ENCODE data around the gene SPSB1.

DNA sequence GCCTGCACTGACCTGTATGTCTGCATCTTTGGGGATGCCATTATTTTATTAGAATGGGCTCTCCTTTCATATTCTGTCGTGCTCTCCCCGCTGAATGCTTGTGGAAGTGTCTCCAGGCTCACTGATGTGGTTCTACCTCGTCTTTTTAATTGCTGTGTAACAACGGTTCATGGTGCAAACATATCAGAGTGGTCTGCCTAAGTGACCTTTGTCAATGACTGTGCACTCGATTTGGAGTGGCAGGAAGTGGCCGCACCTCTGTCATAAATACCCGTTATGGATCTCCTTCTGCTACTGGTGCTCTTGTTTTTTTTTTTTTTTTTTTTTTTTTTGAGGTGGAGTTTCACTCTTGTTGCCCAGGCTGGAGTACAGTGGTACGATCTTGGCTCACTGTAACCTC lies 38.3 kb downstream of the SPSB1 start:
- no peak for TF ChIP-seq NFE2L2 (IDR thresholded peaks at IDR 0.05; ENCODE audit: low read depth, low read length)
- TF ChIP-seq, protein P1, sequence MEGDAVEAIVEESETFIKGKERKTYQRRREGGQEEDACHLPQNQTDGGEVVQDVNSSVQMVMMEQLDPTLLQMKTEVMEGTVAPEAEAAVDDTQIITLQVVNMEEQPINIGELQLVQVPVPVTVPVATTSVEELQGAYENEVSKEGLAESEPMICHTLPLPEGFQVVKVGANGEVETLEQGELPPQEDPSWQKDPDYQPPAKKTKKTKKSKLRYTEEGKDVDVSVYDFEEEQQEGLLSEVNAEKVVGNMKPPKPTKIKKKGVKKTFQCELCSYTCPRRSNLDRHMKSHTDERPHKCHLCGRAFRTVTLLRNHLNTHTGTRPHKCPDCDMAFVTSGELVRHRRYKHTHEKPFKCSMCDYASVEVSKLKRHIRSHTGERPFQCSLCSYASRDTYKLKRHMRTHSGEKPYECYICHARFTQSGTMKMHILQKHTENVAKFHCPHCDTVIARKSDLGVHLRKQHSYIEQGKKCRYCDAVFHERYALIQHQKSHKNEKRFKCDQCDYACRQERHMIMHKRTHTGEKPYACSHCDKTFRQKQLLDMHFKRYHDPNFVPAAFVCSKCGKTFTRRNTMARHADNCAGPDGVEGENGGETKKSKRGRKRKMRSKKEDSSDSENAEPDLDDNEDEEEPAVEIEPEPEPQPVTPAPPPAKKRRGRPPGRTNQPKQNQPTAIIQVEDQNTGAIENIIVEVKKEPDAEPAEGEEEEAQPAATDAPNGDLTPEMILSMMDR (conservative IDR thresholded peaks at IDR 0.05; ENCODE audit: low read depth, low read length) = no peak
- no peak for TF ChIP-seq RAD21 (IDR thresholded peaks at IDR 0.05; ENCODE audit: low read length)
- TF ChIP-seq POLR2A (IDR thresholded peaks at IDR 0.05; ENCODE audit: low read depth, low read length) = no peak
- no peak for TF ChIP-seq MAZ (IDR thresholded peaks at IDR 0.05; ENCODE audit: borderline replicate concordance, low read depth, low read length)
- no peak for TF ChIP-seq MAFK (IDR thresholded peaks at IDR 0.05; ENCODE audit: low read depth, low read length)
- no peak for TF ChIP-seq CEBPB (IDR thresholded peaks at IDR 0.05; ENCODE audit: low read depth, low read length)
- TF ChIP-seq USF2 (IDR thresholded peaks at IDR 0.05; ENCODE audit: low read depth, low read length) = no peak
- no peak for TF ChIP-seq RFX5 (IDR thresholded peaks at IDR 0.05; ENCODE audit: low read depth, low read length)

Data from IMR-90 (cell line).